ENCODE measurements around the gene PITRM1.

PITRM1 gene

GRCh38 chr10:3099291-3100092, 73.1 kb downstream of the PITRM1 start:
- DNase-seq, result no peak

GRCh38 chr10:3098689-3099088, 73.9 kb downstream of the PITRM1 start:
- DNase-seq, result no peak

GRCh38 chr10:3097160-3097559, 75.4 kb downstream of the PITRM1 start:
- DNase-seq, result no peak

GRCh38 chr10:3096149-3096548, 76.4 kb downstream of the PITRM1 start:
- DNase-seq, result no peak

GRCh38 chr10:3095373-3096139, 77.0 kb downstream of the PITRM1 start:
- DNase-seq, result peak; percentile 70

- DNase-seq, result no peak
Measured at GRCh38 chr10:3094609-3095036, 78.0 kb downstream of the PITRM1 start.

GRCh38 chr10:3093996-3094395, 78.6 kb downstream of the PITRM1 start:
- DNase-seq, result no peak

GRCh38 chr10:3091921-3092320, 80.7 kb downstream of the PITRM1 start:
- no peak for DNase-seq

- DNase-seq, result peak; percentile 67
Measured at GRCh38 chr10:3090914-3091787, 81.4 kb downstream of the PITRM1 start.

GRCh38 chr10:3090388-3090787, 82.2 kb downstream of the PITRM1 start:
- DNase-seq, result no peak

All from activated CD4-positive, alpha-beta T cell treated with anti-CD3 and anti-CD28 coated beads for 48 hours (primary cell).